Activated CD8-positive, alpha-beta memory T cell treated with anti-CD3 and anti-CD28 coated beads, Interleukin-2, amount 50 U/mL, for 4 hours (primary cell): ENCODE measurements around the gene BSN.

Source experiments
- DNase-seq: peaks from one replicate; pipeline ENCODE4 v3.0.0-alpha.2; 2020

BSN gene

DNA sequence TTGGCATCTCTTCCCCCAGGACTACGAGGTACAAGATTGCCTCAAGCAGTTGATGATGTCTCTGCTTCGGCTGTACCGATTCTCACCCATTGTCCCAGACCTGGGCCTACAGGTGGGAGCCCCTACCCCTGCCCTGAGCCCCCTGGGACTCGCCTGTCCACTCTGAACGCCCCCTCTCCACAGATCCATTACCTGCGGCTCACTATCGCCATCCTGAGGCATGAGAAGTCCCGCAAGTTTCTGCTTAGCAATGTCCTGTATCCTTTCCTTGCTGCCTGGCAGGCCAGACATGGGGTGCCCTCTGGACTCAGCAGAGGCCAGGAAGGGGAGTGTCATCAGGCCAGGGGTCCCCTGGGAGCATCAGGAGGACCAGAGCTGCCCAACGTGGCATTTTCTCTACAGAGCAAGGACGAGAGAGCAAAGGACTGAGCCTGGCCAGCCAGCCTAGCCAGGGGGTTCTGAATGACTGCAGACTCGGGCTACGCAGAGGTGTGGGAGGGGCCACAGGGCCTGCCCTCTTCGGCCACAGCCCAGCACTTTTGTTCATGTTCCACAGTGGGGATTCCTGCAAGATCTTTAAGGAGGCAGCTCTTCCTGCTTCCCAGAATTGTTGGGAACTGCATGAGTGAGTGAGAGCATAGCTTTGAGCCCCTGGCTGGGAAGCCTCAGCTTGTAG, 146.3 kb downstream of the BSN start:
- no peak for DNase-seq

DNA sequence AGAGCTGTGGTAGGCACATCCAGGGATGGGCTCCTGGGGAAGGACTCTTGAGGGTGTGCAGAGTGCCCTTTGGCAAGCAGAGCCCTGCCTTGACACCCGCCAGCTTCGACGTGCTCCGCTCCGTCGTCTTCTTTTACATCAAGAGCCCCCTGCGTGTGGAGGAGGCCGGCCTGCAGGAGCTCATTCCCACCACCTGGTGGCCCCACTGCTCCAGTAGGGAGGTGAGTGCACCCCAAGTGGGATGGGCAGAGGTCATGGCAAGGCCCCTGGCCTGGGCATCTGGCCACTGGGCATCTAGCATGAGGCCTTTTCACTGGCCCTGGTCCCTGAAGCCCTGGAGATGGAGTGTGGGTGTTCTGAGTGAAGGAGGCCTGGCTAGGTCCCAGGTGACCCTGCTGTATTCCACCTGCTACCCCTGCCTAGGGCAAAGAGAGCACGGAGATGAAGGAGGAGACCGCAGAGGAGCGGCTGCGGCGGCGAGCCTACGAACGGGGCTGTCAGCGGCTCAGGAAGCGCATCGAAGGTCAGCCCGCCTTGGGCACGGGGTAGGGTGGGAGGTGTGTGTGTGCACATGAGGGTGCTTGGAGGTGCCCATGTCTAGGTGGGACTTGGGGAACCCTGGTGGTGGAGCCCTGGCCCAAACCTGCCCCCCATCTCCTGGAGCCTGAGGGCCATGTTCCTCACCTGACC, 147.3 kb downstream of the BSN start:
- no peak for DNase-seq

GRCh38 chr3:49702672-49703071, 148.4 kb downstream of the BSN start:
- DNase-seq: no peak

GRCh38 chr3:49703443-49703927, 149.2 kb downstream of the BSN start:
- peak; percentile 63 for DNase-seq

DNA sequence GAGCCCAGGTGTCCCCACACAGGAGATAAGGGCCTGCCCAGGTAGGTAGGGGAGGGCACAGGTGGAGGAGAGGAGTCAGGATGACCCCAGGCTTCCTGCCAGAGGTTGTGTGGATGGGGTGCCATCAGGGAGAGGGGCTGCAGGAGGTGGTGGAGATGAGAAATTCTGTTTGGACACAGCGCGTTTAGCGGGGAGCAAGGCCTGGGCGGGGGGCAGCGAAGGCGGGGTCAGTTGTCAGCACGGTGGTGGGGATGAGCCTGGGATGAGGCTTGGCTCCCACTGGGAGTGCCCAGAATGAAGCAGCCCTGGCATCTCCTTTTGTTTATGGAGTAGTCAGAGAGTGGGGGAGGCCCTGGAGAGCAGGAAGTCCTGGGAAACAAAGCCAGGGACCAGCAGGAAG, 149.7 kb downstream of the BSN start:
- no peak for DNase-seq

DNA sequence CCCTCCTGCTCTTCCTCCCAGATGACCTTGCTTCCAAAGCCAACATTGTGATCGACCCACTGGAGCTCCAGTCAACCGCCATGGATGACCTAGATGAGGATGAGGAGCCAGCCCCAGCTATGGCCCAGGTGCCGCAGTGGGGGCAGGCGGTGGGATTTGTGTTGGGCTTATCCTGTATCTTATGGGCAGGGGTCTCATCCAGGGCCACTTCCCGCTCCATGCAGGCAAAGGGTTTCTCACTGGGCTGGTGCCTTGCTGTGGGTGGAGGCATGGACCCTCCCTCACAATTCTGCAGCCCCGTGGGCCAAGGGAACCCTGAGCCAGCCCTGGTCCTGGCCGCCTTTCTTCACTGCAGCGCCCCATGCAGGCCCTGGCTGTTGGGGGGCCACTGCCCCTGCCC, 150.4 kb downstream of the BSN start:
- DNase-seq: no peak

DNA sequence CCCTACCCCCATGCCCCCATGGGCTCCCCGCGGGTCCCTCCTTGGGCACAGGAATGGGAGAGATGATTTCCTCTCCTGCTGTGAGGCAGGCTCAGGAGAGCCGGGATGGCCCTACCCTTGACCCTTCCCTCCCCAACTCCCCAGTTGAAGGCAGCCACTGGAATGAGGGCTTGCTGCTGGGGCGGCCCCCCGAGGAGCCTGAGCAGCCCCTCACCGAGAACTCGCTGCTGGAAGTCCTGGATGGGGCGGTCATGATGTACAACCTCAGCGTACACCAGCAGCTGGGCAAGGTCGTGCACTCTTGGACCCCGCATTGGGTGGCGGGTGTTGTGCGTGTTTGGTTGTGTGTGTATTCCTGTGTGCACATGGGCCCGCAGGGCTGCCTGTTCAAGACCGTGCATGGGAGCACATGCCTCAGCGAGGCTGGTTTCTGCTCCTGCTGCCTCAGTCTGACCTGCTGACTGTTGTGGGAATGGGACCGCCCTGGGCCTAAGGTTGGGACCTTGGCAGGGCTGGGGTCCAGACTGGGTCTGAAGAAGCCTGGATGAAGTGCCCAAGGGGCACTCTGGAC, 151.2 kb downstream of the BSN start:
- DNase-seq: no peak

DNA sequence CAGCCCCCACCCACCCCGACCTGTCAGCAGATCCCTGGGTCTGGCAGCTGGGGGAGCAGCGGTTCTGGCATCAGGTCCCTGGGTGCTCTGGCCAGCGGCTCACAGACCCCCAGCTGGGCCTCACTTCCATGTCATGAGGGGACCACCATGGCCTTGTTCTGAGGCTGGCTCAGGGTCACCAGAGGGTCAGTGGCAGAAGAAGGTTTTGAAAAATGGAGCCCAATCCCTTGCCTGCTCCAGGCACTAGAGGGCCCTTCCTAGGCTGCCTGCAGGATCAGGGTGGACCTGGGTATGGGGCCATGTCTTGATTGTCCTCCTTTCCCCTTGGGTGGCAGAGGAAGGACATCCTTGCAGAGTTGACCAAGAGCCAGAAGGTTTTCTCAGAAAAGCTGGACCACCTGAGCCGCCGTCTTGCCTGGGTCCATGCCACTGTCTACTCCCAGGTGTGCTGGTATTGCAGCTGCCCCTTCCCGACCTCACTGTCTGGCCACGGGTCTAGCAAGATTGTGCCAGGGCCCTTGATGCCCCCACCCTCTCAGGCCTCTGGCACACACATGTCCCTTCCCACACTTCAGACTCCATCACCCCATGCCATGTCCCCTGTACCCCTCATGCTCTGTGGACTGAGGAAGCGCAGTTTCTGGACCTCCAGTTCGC, 152.3 kb downstream of the BSN start:
- DNase-seq: no peak

GRCh38 chr3:49707113-49707480, 152.8 kb downstream of the BSN start:
- no peak for DNase-seq

DNA sequence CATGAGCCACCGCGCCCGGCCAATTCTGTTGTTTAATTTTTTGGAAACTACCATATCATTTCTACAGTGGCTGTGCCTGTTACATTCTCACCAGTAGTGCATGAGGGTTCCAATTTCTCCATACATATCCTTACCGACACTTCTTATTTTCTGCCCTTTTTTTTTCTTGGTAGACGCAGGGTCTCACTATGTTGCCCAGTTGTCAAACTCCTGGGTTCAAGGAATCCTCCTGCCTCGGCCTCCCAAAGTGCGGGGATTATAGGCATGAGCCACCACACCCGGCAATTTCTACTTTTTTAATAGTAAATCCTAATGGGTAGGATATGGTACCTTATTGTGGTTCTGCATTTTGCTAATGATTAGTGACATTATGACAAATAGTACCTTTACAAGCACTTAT, 155.6 kb downstream of the BSN start:
- DNase-seq: no peak

DNA sequence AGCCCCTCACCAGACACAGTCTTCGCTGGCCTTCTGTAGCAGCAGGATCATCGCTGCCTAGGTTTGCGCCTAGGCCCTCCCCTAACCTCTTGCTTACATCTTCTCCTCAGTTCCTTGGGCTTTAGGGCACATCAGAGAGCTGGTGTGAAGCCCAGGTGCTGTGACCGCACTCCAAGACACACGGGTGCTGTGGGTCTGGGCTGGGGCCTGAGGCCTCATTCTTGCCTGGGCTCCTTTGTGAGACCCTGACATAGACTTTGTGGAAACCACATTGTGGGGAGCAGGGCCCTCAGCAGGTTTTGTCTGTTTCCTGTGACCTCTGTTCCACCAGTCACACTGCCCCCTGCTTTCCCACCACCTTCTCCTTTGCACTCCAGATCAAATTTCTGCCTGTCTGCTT, 157.2 kb downstream of the BSN start:
- DNase-seq: peak; percentile 11

GRCh38 chr3:49712166-49712565, 157.9 kb downstream of the BSN start:
- DNase-seq: no peak

- no peak for DNase-seq
Observed at GRCh38 chr3:49712631-49713317, 158.5 kb downstream of the BSN start.

- DNase-seq: no peak
Observed at GRCh38 chr3:49713336-49714105, 159.2 kb downstream of the BSN start.

- DNase-seq: peak; percentile 8
Observed at GRCh38 chr3:49714728-49715550, 160.7 kb downstream of the BSN start.

- DNase-seq: no peak
Observed at GRCh38 chr3:49715611-49716121, 161.4 kb downstream of the BSN start.

- DNase-seq: no peak
Observed at GRCh38 chr3:49716169-49716568, 161.9 kb downstream of the BSN start.

- no peak for DNase-seq
Observed at GRCh38 chr3:49716691-49717210, 162.5 kb downstream of the BSN start.

GRCh38 chr3:49717211-49717958, 163.1 kb downstream of the BSN start:
- no peak for DNase-seq
